Activated gamma-delta T cell (primary cell): ENCODE measurements around the gene OR1N2.
"Not testable (repeated sequence)": the region's sequence is repeated elsewhere in the genome, so short reads cannot be mapped to it uniquely, and the experiment has no call there.

Source experiments
- DNase-seq: peaks from one replicate; lab custom pipeline; 2025; lab: John Stamatoyannopoulos, UW
- total RNA-seq, 2 donors: gene quantifications; one replicate each; lab custom pipeline; 2026; lab: John Stamatoyannopoulos, UW

Gene OR1N2
- 0 reads per million in 2 donors for total RNA-seq

GRCh38 chr9:122552812-122553211 lies at the start of gene OR1N2:
TSS of gene OR1N2 (plus strand) at chr9:122553112. CDS start at chr9:122553212, 100 bp downstream.
- DNase-seq: no peak

GRCh38 chr9:122506964-122507363 lies 45.9 kb upstream of the OR1N2 start:
- no peak for DNase-seq

- DNase-seq: no peak
Measured at GRCh38 chr9:122510502-122510901, 42.4 kb upstream of the OR1N2 start, which contains the start of gene OR1J2. TSS of gene OR1J2 (plus strand) at chr9:122510802. CDS start at chr9:122510802, 0 bp downstream.

GRCh38 chr9:122518226-122518625 lies 34.7 kb upstream of the OR1N2 start:
- DNase-seq: no peak

- no peak for DNase-seq
Measured at GRCh38 chr9:122518841-122519240, 34.1 kb upstream of the OR1N2 start, which contains the start of gene OR1J4. TSS of gene OR1J4 (plus strand) at chr9:122519141. CDS start at chr9:122519141, 0 bp downstream.

- no peak for DNase-seq
Measured at GRCh38 chr9:122519376-122519775, 33.5 kb upstream of the OR1N2 start.

GRCh38 chr9:122526602-122527001 lies 26.3 kb upstream of the OR1N2 start:
- DNase-seq: no peak

GRCh38 chr9:122527193-122527592 lies 25.7 kb upstream of the OR1N2 start, which contains the start of gene OR1N1:
TSS of gene OR1N1 (minus strand) at chr9:122527293. CDS start at chr9:122527293, 0 bp downstream.
- DNase-seq: no peak

- not testable (repeated sequence) for DNase-seq
Measured at GRCh38 chr9:122531157-122531556, 21.8 kb upstream of the OR1N2 start.

GRCh38 chr9:122536134-122536533 lies 16.8 kb upstream of the OR1N2 start:
- DNase-seq: no peak

- DNase-seq: not testable (repeated sequence)
Measured at GRCh38 chr9:122537066-122537465, 15.8 kb upstream of the OR1N2 start.

GRCh38 chr9:122538757-122539156 lies 14.2 kb upstream of the OR1N2 start:
- DNase-seq: no peak

- DNase-seq: no peak
Measured at GRCh38 chr9:122546196-122546595, 6.7 kb upstream of the OR1N2 start.

GRCh38 chr9:122551371-122551770 lies 1.5 kb upstream of the OR1N2 start:
- DNase-seq: no peak

- no peak for DNase-seq
Measured at GRCh38 chr9:122561446-122561845, 8.5 kb downstream of the OR1N2 start.

GRCh38 chr9:122562134-122562760 lies 9.3 kb downstream of the OR1N2 start:
- no peak for DNase-seq

GRCh38 chr9:122567901-122568300 lies 15.0 kb downstream of the OR1N2 start:
- no peak for DNase-seq

GRCh38 chr9:122572456-122572855 lies 19.5 kb downstream of the OR1N2 start:
- DNase-seq: no peak

GRCh38 chr9:122579874-122580273 lies 27.0 kb downstream of the OR1N2 start:
- DNase-seq: no peak

GRCh38 chr9:122580360-122580759 lies 27.4 kb downstream of the OR1N2 start:
- no peak for DNase-seq

- DNase-seq: not testable (repeated sequence)
Measured at GRCh38 chr9:122583284-122583683, 30.4 kb downstream of the OR1N2 start, which contains the start of gene OR1L8. TSS of gene OR1L8 (minus strand) at chr9:122583384. CDS start at chr9:122568477, 14,907 bp downstream.
